EH (cell line): Measurements from ENCODE around the gene ATXN2.
A peak's percentile ranks its signal among the peaks of the same experiment; 100 is the strongest.
"Not testable (repeated sequence)": the region's sequence is repeated elsewhere in the genome, so short reads cannot be mapped to it uniquely, and the experiment has no call there.

Experiments used
- DNase-seq: peaks from one replicate; pipeline ENCODE4 v3.0.0-alpha.2; 2015; ENCODE audit warnings: low read depth

ATXN2 gene

DNA sequence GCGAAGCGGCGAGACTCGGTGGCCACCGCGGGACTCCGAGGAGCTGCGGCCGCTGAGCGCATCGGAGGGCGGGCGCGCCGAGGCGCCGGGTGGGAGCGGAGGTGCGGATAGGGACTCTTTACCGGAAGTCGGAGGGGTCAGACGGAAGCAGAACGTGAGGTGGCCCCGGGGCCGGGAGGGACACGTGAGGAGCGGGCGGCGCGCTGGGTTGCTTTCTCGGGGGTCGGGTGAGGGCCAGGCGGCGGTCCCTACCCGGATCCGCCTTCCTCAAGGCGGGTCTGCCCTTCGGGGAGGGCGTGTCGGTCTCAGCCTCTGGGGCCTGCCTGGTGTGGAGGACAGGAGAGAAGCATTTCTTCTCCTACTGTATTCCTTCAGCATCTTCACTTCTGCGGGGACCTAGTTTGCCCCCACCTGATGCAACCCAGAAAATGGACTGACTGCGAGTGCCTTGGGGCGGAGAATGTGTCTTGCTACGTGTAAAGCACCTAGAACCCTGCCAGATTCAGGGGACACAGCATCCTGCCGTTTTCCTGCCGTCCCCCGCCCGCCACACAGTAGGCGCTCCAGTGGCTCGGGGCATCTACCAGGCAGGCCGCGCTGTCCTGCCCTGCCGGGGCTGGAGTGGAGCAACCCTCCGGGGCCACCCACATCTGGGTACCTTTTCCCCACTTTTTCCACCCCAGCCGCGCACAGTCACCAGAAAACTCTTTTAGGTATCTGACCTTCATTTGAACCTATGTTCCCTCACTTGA, 514 bp upstream of the ATXN2 start:
- DNase-seq, result peak; percentile 94

DNA sequence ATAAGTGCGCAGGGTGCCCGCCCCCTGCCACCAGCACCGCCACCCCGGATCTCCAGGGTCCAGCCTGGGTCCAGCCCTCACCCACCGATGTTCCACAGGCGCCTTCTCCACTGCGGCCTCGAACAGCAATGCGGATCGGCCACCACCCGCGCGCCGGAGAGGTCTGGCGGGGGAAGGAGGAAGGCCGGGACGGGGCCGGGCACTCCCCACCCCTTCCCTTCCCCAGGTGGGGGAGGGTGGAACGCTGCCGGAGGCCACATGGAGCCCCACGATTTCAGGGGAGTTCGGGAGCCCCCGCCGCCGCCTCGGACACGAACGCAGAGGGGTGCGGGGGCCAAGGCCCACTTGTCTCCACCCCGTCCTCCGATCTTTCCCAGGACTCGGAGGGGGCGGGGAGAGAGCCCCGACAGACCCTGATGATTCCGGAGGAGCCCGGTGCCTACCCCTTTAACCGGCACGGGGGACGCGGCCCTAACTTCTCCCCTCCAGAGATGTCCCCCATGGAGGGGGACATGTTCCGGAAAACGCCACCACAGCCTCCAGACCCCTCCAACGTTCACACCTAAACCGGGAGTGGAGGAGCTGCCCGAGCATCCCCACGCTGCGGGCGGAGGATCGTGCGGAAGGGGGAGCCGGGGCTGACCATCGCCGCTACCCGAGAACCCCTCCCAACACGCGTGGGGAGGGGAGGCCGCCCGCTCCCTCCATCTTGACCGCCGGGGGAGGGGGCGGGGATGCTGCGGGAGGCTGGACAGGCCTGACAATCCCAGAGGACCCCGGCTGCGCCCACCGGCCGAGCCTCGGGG, 1.1 kb downstream of the ATXN2 start:
- peak; percentile 41 for DNase-seq

DNA sequence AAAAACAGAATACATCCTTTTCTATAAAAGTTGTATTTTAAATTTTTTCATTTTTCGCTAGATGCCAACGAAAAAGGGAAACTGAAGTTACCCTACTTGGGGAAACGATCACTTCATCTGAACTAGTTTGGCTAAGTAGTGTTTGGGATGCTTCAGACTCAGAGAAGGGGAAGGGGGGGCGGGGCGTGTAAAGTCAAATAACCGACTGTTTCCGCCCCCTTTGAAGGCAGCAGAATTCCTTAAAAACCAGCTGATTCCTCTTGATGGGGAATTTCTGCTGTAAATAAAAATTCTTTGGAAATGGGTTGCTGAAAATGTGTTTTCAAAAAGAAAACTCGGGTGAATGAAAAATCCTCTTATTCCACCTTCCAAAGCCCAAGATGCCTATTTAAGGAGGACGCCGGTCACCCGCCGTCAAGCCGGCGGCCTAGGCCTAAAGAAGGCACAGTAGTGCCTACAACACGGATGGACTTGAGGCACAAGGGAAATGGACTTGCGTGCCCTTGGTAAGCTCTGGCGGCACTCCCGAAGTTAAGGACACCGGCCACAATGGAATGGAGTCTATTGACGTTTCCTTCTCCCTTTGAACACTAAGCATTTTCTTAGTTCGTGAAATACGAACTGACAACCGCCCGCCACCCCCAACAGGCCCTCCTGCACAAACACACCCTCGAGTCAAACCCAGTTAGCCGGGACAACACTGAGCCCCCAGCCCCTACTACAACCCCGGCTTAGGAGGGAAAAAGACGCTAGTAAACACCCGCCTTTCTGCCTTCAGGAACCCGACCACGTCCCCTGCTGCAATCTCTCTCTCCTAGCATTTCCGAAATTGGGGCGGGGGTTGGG, 1.9 kb downstream of the ATXN2 start:
- DNase-seq, result peak; percentile 78

DNA sequence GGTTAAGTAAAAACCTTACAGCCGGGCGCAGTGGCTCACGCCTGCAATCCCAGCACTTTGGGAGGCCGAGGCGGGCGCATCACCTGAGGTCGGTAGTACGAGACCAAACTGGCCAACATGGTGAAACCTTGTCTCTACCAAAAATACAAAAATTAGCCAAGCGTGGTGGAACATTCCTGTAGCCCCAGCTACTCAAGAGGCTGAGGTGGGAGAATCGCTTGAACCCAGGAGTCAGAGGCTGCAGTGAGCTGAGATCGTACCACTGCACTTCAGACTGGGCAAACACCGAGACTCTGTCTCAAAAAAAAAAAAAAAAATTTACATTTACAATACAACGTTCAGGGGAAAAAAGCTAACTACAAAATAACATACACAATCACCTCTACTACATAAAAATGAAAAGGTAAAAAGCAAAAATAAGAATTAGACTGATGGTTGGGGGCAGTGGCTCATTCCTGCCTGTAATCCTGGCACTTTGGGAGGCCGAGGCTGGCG, 3.7 kb downstream of the ATXN2 start:
- DNase-seq, result not testable (repeated sequence)

DNA sequence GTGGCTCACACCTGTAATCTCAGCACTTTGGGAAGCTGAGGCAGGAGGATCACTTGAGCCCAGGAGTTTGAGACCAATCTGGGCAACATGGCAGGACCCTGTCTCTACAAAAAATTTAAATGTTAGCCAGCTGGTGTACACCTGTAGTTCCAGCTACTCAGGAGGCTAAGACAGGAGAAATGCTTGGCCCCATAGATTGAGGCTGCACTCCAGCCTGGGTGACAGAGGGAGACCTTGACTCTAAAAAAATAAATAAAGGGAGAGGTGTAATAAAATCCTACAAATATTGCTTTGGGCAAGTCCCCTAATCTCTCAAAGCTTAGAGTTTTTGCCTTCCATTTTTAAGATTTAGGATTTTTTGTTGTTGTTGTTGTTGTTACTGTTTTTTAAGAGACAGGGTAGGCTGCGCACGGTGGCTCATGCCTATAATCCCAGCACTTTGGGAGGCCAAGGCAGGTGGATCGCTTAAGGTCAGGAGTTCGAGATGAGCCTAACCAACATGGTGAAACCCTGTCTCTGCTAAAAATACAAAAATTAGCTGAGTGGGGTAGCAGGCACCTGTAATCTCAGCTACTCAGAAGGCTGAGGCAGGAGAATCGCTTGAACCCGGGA, 7.6 kb downstream of the ATXN2 start:
- not testable (repeated sequence) for DNase-seq

DNA sequence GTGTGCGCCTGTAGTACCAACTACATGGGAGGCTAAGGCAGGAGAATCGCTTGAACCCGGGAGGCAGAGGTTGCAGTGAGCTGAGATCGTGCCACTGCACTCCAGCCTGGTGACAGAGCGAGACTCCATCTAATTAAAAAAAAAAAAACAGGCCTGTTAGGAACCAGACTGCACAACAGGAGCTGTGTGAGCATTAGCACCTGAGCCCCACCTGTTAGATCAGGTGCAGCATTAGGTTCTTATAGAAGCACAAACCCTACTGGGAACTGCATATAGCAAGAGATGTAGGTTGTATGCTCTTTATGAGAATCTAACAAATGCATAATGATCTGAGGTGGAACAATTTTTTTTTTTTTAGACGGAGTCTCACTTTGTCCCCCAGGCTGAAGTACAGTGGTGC, 8.6 kb downstream of the ATXN2 start:
- DNase-seq, result no peak

DNA sequence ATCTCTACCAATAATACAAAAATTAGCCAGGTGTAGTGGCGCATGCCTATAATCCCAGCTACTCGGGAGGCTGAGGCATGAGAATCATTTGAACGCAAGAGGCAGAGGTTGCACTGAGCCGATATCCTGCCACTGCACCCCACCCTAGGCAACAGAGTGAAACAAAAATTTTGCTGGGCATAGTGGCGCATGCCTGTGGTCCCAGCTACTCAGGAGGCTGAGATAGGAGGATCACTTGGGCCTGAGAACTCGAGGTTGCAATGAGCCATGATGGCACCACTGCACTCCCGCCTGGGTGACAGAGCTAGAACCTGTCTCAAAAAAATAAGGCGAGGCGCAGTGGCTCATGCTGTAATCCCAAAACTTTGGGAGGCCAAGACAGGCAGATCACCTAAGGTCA, 9.5 kb downstream of the ATXN2 start:
- no peak for DNase-seq

DNA sequence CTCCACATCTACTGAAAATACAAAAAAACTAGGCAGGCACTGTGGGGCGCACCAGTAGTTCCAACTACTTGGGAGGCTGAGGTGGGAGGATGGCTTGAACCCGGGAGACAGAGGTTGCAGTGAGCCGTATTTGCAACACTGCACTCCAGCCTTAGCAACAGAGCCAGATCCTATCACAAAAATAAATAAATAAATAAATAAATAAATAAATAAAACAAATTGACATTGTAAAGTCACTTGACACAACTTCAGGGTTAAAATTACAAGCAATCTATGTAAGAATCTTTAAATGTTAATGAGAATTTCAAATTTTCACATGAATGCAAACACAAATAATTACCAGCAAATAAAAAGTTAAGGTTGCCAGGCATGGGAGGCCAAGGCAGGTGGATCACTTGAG, 11.1 kb downstream of the ATXN2 start:
- DNase-seq, result no peak

DNA sequence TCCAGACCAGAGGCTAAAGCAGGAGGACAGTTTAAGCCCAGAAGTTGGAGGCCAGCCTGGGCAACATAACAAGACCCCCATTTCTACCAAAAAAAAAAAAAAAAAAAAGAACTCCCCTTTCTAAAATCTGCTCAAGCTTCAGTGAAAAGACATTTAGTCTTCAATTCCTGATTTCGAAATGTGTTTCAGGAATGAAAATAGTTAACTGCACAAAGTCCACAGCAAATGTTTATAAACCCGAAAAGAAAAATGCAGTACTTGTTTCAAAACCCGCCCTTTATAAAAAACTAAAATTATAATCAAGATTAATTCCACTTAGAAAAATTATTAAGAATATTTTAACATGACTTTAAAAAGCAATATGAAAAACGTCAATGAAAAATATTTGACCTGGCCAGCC, 12.1 kb downstream of the ATXN2 start:
- DNase-seq, result no peak

DNA sequence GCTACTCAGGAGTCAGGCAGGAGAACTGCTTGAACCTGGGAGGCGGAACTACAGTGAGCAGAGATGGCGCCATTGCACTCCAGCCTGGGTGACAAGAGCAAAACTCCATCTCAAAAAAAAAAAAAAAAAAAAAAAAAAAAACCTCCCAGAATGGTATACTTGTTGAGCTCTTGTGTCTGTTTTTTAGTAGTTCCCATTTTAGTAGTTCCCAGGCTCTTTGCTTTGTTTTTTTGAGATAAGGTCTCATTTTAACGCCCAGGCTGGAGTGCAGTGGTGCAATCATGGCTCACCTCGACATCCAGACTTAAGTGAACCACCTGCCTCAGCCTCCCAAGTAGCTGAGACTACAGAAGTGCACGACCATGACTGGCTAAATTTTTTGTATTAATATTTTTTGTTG, 13.4 kb downstream of the ATXN2 start:
- DNase-seq, result no peak

DNA sequence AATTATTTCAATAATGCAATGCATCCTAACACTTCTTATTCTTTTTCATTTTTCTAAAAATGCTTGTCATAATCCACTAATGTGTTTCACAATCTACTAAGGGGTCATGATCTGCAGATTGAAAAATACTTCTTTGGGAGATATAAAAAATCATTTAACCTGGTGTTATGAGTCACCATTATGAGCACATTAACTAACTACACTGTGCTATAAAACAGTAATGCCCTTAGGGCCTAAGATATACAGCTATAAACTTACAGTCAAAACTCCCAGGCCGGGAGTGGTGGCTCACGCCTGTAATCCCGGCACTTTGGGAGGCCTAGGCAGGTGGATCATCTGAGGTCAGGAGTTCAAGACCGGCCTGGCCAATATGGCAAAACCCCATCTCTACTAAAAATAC, 14.2 kb downstream of the ATXN2 start:
- DNase-seq, result peak; percentile 70

DNA sequence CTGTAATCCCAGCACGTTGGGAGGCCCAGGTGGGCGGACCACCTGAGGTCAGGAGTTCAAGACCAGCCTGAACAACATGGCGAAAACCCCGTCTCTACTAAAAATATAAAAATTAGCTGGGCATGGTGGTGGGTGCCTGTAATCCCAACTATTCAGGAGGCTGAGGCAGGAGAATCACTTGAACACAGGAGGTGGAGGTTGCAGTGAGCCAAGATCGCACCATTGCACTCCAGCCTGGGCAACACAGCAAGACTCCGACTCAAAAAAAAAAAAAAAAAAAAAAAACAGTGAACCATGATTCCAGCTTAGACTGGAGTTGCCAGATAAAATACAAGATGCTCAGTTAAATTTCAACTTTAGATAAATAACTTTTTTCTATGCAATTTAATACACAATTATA, 15.6 kb downstream of the ATXN2 start:
- DNase-seq, result not testable (repeated sequence)

DNA sequence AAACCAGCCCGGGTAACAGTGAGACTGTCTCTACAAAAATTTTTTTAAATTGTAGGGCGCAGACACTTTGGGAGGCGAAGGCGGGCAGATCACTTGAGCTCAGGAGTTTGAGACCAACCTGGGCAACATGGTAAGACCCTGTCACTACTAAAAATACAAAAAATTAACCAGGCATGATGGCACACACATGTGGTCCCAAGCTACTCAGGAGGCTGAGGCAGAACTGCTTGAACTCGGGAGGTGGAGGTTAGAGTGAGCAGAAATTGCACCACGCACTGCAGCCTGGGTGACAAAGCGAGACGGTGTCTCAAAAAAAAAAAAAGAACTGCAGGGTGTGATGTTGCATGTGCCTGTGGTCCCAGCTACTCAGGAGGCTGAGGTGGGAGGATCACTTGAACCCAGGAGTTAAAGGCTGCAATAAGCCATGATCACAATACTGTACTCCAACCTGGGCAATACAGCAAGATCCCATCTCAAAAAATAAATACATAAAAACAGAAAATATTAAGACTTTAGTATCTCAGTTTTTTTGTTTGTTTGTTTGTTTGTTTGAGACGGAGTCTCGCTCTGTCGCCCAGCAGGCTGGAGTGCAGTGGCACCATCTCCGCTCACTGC, 16.9 kb downstream of the ATXN2 start:
- no peak for DNase-seq

DNA sequence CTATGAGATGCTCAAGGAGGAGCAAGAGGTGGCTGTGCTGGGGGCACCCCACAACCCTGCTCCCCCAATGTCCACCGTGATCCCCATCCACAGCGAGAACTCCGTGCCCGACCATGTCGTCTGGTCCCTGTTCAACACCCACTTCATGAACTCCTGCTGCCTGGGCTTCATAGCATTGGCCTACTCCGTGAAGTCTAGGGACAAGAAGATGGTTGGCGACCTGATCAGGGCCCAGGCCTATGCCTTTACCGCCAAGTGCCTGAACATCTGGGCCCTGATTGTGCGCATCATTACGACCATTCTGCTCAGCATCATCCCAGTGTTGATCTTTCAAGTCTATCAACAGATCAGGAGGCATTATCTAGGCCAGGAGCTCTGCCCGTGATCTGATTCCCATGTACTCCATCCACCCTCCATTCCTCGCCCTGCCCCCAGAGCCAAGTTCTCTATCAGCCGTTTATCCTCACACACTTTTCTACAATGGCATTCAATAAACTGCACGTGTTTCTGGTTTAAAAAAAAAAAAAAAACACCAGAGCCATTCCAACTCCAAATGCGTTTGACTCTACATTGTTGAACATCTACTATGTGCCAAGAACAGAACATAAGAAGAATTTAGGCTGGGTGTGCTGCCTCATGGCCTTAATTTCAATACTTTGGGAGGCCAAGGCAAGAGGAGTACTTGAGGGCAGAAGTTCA, 17.5 kb downstream of the ATXN2 start:
- DNase-seq, result no peak

DNA sequence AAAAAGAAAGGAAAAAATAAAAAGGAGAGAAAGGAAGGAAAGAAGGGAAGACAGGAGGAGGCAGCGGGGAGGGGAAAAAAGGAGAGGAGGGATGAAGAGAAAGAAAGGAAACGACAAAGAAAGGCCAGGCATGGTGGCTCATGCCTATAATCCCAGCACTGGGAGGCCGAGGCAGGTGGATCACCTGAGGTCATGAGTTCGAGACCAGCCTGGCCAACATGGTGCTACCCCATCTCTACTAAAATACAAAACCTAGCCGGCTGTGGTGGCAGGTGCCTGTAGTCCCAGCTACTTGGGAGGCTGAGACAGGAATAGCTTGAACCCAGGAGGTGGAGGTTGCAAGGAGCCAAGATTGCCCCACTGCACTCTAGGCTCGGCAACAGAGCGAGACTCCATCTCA, 18.4 kb downstream of the ATXN2 start:
- DNase-seq, result no peak

DNA sequence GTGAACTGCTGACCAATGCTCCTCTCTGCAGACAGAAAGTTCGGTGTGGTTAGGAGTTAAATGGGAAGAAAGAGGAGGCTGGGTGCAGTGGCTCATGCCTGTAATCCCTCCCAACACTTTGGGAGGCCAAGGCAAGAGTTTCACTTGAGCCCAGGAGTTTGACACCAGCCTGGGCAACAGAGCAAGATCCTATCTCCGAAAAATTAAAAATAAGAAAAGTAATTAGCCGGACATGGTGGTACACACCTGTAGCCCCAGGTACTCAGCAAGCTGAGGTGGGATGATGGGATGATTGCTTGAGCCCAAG, 19.0 kb downstream of the ATXN2 start:
- DNase-seq, result no peak

DNA sequence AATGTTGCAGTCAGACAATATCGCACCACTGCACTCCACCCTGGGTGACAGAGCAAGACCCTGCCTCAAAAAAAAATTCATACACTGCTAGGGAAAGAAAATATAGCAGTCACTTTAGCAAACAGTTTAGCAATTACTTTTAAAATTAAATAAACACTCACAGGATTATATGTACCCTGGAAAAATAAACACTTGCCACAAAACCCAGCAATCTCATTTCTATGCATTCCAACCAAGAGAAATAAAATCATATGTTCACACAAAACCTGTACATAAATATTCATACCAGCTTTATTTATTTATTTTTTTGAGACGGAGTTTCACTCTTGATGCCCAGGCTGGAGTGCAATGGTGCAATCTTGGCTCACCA, 20.2 kb downstream of the ATXN2 start:
- no peak for DNase-seq

DNA sequence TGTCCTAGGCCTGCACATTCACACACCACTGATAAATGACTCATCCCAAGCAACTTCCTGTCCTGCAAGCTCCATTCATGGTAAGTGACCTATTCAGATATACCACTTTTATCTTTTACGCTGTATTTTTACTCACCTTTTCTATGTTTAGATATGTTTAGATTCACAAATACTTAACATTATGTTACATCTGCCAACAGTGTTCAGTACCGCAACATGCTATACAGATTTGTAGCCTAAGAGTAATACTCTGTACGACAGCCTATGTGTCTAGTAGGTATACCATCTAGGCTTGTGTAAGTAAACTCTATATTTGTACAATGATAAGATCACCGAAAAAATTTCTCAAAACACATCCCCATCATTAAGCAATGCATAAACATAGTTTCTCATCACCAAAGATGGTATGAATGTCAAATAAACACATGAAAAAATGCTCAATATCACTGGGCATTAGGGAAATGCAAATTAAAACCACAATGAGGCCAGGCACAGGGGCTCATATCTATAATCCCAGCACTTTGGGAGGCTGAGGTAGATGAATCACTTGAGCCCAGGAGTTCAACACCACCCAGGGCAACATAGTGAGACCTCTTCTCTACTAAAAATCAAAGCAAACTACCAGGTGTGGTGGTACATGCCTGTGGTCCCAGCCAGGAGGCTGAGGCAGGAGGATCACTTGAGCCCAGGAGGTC, 20.7 kb downstream of the ATXN2 start:
- DNase-seq, result peak; percentile 90

DNA sequence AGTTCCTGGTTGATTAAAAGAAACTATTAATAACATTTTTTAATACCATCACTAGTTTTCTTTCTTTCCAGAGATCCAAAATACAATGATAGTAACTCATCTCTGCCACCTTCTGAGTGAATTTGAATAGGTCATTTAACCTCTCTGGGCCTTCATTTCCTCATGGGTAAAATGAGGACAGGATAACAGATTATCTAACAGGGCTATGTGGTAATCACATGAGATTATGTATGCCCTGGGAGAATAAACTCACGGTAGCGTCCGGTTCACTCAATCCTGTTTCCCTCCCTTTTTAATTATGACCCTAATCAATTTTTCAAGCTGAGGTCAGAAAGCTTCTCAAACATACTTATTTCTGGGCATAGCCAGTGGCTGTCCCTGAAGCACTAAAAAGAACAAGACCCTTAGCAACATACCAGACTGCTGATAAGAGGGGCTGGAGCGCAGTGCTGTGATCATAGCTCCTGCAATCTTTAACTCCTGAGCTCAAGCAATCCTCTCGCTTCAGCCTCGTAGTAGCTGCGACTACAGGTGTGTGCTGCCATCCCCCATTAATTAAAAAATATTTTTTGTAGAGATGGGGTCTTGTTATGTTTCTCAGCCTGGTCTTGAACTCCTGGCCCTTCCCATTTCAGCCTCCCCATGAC, 24.2 kb downstream of the ATXN2 start:
- no peak for DNase-seq

DNA sequence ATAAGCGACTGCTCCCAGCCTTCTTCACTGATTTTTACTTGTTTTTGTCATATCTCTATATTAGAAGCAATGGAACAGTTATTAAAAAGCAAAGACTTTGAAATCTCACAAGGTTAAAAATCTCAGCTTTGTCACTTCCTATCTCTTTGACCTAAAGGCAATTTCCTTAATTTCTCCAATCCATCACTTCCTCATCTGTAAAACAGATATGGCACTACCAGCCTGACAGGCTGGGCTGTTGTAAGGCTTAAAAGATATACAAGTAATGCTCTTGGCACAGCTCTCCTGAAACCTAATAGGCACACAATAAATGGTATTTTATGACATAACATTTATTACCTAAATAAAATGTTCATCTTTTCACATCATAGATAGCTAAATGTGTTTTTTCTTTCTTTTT, 25.6 kb downstream of the ATXN2 start:
- no peak for DNase-seq
